ENCODE results near the gene AGFG1. TPM values are rescaled to one million over a fixed set of nuclear protein-coding genes. Genes with fewer than 3 reads are reported as not detected.

AGFG1 gene
- total RNA-seq, 1 experiment from 2014 or later: 109 TPM

GRCh38 chr2:227462972-227463931 is 8.7 kb upstream of the AGFG1 start:
- no peaks in the 10 kb centered on the region for H3K79me1 ChIP-seq (ENCODE audit: insufficient read depth, low read depth, low read length, poor library complexity, severe bottlenecking)
- no peak for DNase-seq
- no CpG with 5 or more reads among the region's 13 CpGs for WGBS (ENCODE audit: extremely low coverage, insufficient read length, low lambda C conversion rate)
- no peak overlapping the region for H3T11ph ChIP-seq (ENCODE audit: low read length)
- no peaks in the 10 kb centered on the region for H3K23me2 ChIP-seq (ENCODE audit: insufficient read length, low read depth, low read length, poor library complexity, severe bottlenecking)
- no peak overlapping the region for H3K56ac ChIP-seq (ENCODE audit: insufficient read length, low read depth, low read length)
- no peak overlapping the region for H2AK5ac ChIP-seq (ENCODE audit: insufficient read length, low read length)
- no peak overlapping the region for H3K14ac ChIP-seq (ENCODE audit: insufficient read depth, low read length)
- H4K91ac ChIP-seq (ENCODE audit: insufficient read length, low read depth, low read length): no peak overlapping the region
- no peak overlapping the region for H3K23ac ChIP-seq (ENCODE audit: insufficient read length, low read depth, low read length)
- no peak overlapping the region for H2BK5ac ChIP-seq (ENCODE audit: insufficient read length, low read length)
- no peak overlapping the region for H2BK120ac ChIP-seq (ENCODE audit: low read depth, low read length, poor library complexity, severe bottlenecking)
- no peaks in the 10 kb centered on the region for H4K20me1 ChIP-seq (ENCODE audit: control insufficient read depth, insufficient read depth, insufficient read length)
- Mint-ChIP-seq H3K4me3 (no peak overlapping the region), H3K27me3 (ENCODE audit: low read depth) (no peaks in the 10 kb centered on the region; the same call in 1 of the 2 replicates), H3K36me3 (ENCODE audit: insufficient read depth in 1 of 3, low read depth in 3 of 3) (no peaks in the 10 kb centered on the region), H3K27ac (no peak overlapping the region), H3K9me3 (no peaks in the 10 kb centered on the region; a peak in 1 of 5 replicates), H3K4me1 (peaks cover 12 to 15% of the 10 kb centered on the region in 2 experiments)
- no peak overlapping the region for H4K5ac ChIP-seq (ENCODE audit: insufficient read length, low read depth, low read length)
- H3K9me3 ChIP-seq (ENCODE audit: control insufficient read depth, low read depth, low read length): no peaks in the 10 kb centered on the region
- no peak overlapping the region for H2BK15ac ChIP-seq (ENCODE audit: low read depth, low read length)
- H2BK20ac ChIP-seq (ENCODE audit: low read depth, low read length, poor library complexity, severe bottlenecking): no peak overlapping the region
- no peak overlapping the region for H3K9ac ChIP-seq (ENCODE audit: extremely low read depth, insufficient read length, low read length)
- no peak overlapping the region for H3K4ac ChIP-seq (ENCODE audit: low read depth, low read length)
- H3K4me1 ChIP-seq (ENCODE audit: insufficient read depth, low read length): no peaks in the 10 kb centered on the region; the same call in 1 of the 2 replicates
- no peak overlapping the region for H4K8ac ChIP-seq (replicated peaks; ENCODE audit: insufficient read length, low read depth, low read length)
- TF ChIP-seq, protein P1, sequence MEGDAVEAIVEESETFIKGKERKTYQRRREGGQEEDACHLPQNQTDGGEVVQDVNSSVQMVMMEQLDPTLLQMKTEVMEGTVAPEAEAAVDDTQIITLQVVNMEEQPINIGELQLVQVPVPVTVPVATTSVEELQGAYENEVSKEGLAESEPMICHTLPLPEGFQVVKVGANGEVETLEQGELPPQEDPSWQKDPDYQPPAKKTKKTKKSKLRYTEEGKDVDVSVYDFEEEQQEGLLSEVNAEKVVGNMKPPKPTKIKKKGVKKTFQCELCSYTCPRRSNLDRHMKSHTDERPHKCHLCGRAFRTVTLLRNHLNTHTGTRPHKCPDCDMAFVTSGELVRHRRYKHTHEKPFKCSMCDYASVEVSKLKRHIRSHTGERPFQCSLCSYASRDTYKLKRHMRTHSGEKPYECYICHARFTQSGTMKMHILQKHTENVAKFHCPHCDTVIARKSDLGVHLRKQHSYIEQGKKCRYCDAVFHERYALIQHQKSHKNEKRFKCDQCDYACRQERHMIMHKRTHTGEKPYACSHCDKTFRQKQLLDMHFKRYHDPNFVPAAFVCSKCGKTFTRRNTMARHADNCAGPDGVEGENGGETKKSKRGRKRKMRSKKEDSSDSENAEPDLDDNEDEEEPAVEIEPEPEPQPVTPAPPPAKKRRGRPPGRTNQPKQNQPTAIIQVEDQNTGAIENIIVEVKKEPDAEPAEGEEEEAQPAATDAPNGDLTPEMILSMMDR (conservative IDR thresholded peaks at IDR 0.05): no peak
- no peaks in the 10 kb centered on the region for H3K27me3 ChIP-seq (ENCODE audit: insufficient read depth, low read length)
- H3K18ac ChIP-seq (ENCODE audit: insufficient read length, low read depth, low read length): no peak overlapping the region
- no peak overlapping the region for H2AFZ ChIP-seq (ENCODE audit: low read length)
- H3K79me2 ChIP-seq (ENCODE audit: insufficient read depth, low read length): no peaks in the 10 kb centered on the region
- no peak overlapping the region for H3K27ac ChIP-seq (ENCODE audit: insufficient read length, low read depth, low read length)
- H3K4me2 ChIP-seq (ENCODE audit: insufficient read depth, insufficient read length, low read length): no peak overlapping the region
- H2BK12ac ChIP-seq (ENCODE audit: insufficient read length, low read depth, low read length): no peak overlapping the region

Measured in H9 (cell line).